HepG2 (cell line): Measurements from ENCODE around the gene PDPK1. TPM values are rescaled to one million over a fixed set of nuclear protein-coding genes. Genes with fewer than 3 reads are reported as not detected.
A peak's percentile ranks its signal among the peaks of the same experiment; 100 is the strongest.

Source experiments
- AKAP8 ChIP-seq: sonication (generic); formaldehyde crosslinking; IDR thresholded peaks from 2 replicates; pipeline ENCODE4 v1.5.1; 2020; ENCODE audit warnings: mild to moderate bottlenecking, missing genetic modification reagents
- ATAD3A ChIP-seq: sonication (generic); formaldehyde crosslinking; IDR thresholded peaks from 2 replicates; pipeline ENCODE4 v1.4.0; 2020; ENCODE audit warnings: missing genetic modification reagents
- CAMTA2 ChIP-seq: sonication (generic); formaldehyde crosslinking; IDR thresholded peaks from 2 replicates; pipeline ENCODE4 v1.4.0; 2020; ENCODE audit warnings: mild to moderate bottlenecking, missing genetic modification reagents, borderline replicate concordance
- CBFB ChIP-seq: sonication (generic); formaldehyde crosslinking; IDR thresholded peaks from 2 replicates; pipeline ENCODE4 v1.4.0; 2020; ENCODE audit warnings: missing genetic modification reagents
- CENPX ChIP-seq: sonication (generic); formaldehyde crosslinking; IDR thresholded peaks from 2 replicates; pipeline ENCODE4 v1.9.0; 2021; ENCODE audit warnings: mild to moderate bottlenecking, missing genetic modification reagents, moderate library complexity
- MEIS2 ChIP-seq: sonication (generic); formaldehyde crosslinking; IDR thresholded peaks from 2 replicates; pipeline ENCODE4 v1.9.0; 2021; ENCODE audit warnings: mild to moderate bottlenecking, missing genetic modification reagents
- NR1H2 ChIP-seq: sonication (generic); formaldehyde crosslinking; IDR thresholded peaks from 2 replicates; pipeline ENCODE4 v1.8.1; 2022; ENCODE audit warnings: low read depth, missing genetic modification reagents, borderline replicate concordance
- PITX1 ChIP-seq: sonication (generic); formaldehyde crosslinking; IDR thresholded peaks from 2 replicates; pipeline ENCODE4 v1.5.1; 2020; ENCODE audit warnings: mild to moderate bottlenecking, missing genetic modification reagents
- RARA ChIP-seq: IDR thresholded peaks from 2 replicates; pipeline ENCODE4 v1.6.1; 2016; ENCODE audit warnings: missing genetic modification reagents, missing compliant biosample characterization
- SMYD3 ChIP-seq: sonication (generic); formaldehyde crosslinking; IDR thresholded peaks from 2 replicates; pipeline ENCODE4 v1.8.1; 2023; ENCODE audit warnings: mild to moderate bottlenecking, missing genetic modification reagents
- TOE1 ChIP-seq: sonication (generic); formaldehyde crosslinking; IDR thresholded peaks from 2 replicates; pipeline ENCODE4 v1.4.0; 2020; ENCODE audit warnings: mild to moderate bottlenecking, missing genetic modification reagents
- ZKSCAN1 ChIP-seq: fragments of 150-350 bp; IDR thresholded peaks from 2 replicates; pipeline ENCODE4 v1.6.1; 2014; ENCODE audit warnings: low read length
- ZNF224 ChIP-seq: sonication (generic); formaldehyde crosslinking; IDR thresholded peaks from 2 replicates; pipeline ENCODE4 v1.5.0; 2020; ENCODE audit warnings: mild to moderate bottlenecking, missing genetic modification reagents
- ZNF709 ChIP-seq: sonication (generic); formaldehyde crosslinking; IDR thresholded peaks from 2 replicates; pipeline ENCODE4 v1.5.0; 2020; ENCODE audit warnings: mild to moderate bottlenecking, missing genetic modification reagents
- ZNF772 ChIP-seq: sonication (generic); formaldehyde crosslinking; IDR thresholded peaks from 2 replicates; pipeline ENCODE4 v1.5.0; 2020; ENCODE audit warnings: mild to moderate bottlenecking, missing genetic modification reagents
- ZNF773 ChIP-seq: sonication (generic); formaldehyde crosslinking; IDR thresholded peaks from 2 replicates; pipeline ENCODE4 v1.4.0; 2020; ENCODE audit warnings: missing genetic modification reagents, borderline replicate concordance
- polyA plus RNA-seq, 8 experiments: library from polyadenylated mRNA; depleted of rRNA in 3 of 8; stranded (reverse) in 7 of 8; unstranded in 1 of 8; fragments of >200 nt; fragmentation: Illumina TruSeq in 4 of 8; extraction: Trizol in 4 of 8; gene quantifications; 2 replicates each; pipeline versions ENCODE4 v1.2.1 to v1.2.3, GENCODE V29; 2011 to 2016; ENCODE audit warnings: low read depth in 4 of 8, missing spikeins in 1 of 8, mixed read lengths in 1 of 8; ENCODE audit not compliant: insufficient read depth in 1 of 8
- total RNA-seq, 5 experiments: library from RNA; depleted of rRNA; stranded (reverse); fragments of >200 nt; fragmentation: Illumina TruSeq; extraction: Trizol; gene quantifications; 2 replicates each; pipeline ENCODE4 v1.2.3, GENCODE V29; 2016; ENCODE audit warnings: low read depth in 1 of 5
- TF ChIP-seq, protein P1 (sequence below): IDR thresholded peaks from 2 replicates; pipeline ENCODE4 v1.6.1; 2016; ENCODE audit warnings: missing compliant biosample characterization, missing genetic modification reagents, borderline replicate concordance
- TF ChIP-seq, protein P2 (sequence below): IDR thresholded peaks from 2 replicates; pipeline ENCODE4 v1.6.1; 2016; ENCODE audit warnings: missing genetic modification reagents, missing compliant biosample characterization
- TF ChIP-seq, protein P3 (sequence below): sonication (generic); formaldehyde crosslinking; IDR thresholded peaks from 2 replicates; pipeline ENCODE4 v1.9.0; 2021; ENCODE audit warnings: missing genetic modification reagents, borderline replicate concordance
- TF ChIP-seq, protein P4 (sequence below): IDR thresholded peaks from 2 replicates; pipeline ENCODE4 v1.6.1; 2012; ENCODE audit warnings: inconsistent platforms
- TF ChIP-seq, protein P5 (sequence below): sonication (generic); formaldehyde crosslinking; IDR thresholded peaks from 2 replicates; pipeline ENCODE4 v1.4.0; 2020; ENCODE audit warnings: mild to moderate bottlenecking, missing genetic modification reagents
- TF ChIP-seq, protein P6 (sequence below): sonication (generic); formaldehyde crosslinking; IDR thresholded peaks from 2 replicates; pipeline ENCODE4 v1.8.0; 2022; ENCODE audit warnings: mild to moderate bottlenecking, missing genetic modification reagents, borderline replicate concordance

PDPK1 gene
- total and polyA plus RNA-seq, 2 of the 13 experiments (the other 11 are each of a cell fraction or from before 2014, with no cell fraction given) = 59.6 to 129 TPM

DNA sequence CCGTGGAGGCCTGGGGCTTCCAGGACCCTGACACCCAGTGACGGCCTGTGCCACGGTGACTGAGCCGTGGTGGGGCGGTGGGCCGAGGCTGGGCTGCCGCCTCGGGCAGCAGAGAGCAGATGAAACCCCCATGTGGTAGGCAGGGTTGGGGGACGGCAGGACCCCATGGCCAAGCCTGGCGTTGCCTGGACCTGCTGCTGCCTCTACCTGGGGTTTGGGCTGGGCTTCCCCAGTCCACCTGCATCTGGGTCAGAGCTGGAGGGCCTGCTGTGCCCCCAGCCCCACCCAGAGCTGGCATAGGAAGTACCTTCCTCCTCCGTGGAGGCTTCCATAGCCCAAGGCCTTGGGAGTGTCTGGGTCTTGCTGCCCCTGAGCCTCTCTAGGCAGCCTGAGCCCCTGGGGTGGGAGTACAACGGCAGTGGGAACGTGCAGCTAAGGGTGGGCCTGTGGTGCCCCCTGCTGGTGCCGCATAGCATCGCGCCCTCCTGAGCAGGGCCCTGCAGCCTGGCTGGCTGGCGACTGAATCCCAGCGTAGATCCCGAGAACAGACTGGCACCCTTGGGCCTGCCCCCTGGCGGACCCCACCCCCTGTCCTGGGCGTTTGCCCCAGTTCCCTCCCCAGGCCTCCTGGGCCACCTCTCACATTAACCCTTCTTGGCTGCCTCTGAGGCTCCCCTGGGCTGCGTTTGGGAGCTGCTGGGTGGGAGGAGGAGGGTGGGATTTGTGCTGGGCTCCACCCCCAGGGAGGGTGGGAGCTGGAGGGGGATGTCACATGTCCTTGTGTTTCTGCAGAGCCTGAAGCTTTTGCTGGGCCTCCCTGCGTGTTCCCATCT, 36.7 kb upstream of the PDPK1 start (continued):
- TF ChIP-seq, protein P1, sequence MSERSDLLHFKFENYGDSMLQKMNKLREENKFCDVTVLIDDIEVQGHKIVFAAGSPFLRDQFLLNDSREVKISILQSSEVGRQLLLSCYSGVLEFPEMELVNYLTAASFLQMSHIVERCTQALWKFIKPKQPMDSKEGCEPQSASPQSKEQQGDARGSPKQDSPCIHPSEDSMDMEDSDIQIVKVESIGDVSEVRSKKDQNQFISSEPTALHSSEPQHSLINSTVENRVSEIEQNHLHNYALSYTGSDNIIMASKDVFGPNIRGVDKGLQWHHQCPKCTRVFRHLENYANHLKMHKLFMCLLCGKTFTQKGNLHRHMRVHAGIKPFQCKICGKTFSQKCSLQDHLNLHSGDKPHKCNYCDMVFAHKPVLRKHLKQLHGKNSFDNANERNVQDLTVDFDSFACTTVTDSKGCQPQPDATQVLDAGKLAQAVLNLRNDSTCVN (CRISPR knock-in tag) = no peak
- TF ChIP-seq CBFB = no peak
- peak; percentile 44; the same call in 1 of the 2 replicates for TF ChIP-seq AKAP8
- no peak for TF ChIP-seq MEIS2 (CRISPR knock-in tag)
- TF ChIP-seq, protein P2, sequence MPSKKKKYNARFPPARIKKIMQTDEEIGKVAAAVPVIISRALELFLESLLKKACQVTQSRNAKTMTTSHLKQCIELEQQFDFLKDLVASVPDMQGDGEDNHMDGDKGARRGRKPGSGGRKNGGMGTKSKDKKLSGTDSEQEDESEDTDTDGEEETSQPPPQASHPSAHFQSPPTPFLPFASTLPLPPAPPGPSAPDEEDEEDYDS (CRISPR knock-in tag) = no peak
- 0 out of 2 replicates have a peak, but pooled peaks have one; percentile 56 for TF ChIP-seq PITX1 (CRISPR knock-in tag)
- TF ChIP-seq ZNF224 (CRISPR knock-in tag) = no peak
- TF ChIP-seq RARA = 0 out of 2 replicates have a peak, but pooled peaks have one; percentile 6
- TF ChIP-seq TOE1 (CRISPR knock-in tag) = no peak
- TF ChIP-seq, protein P3, sequence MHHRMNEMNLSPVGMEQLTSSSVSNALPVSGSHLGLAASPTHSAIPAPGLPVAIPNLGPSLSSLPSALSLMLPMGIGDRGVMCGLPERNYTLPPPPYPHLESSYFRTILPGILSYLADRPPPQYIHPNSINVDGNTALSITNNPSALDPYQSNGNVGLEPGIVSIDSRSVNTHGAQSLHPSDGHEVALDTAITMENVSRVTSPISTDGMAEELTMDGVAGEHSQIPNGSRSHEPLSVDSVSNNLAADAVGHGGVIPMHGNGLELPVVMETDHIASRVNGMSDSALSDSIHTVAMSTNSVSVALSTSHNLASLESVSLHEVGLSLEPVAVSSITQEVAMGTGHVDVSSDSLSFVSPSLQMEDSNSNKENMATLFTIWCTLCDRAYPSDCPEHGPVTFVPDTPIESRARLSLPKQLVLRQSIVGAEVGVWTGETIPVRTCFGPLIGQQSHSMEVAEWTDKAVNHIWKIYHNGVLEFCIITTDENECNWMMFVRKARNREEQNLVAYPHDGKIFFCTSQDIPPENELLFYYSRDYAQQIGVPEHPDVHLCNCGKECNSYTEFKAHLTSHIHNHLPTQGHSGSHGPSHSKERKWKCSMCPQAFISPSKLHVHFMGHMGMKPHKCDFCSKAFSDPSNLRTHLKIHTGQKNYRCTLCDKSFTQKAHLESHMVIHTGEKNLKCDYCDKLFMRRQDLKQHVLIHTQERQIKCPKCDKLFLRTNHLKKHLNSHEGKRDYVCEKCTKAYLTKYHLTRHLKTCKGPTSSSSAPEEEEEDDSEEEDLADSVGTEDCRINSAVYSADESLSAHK (CRISPR knock-in tag) = no peak
- TF ChIP-seq, protein P4, sequence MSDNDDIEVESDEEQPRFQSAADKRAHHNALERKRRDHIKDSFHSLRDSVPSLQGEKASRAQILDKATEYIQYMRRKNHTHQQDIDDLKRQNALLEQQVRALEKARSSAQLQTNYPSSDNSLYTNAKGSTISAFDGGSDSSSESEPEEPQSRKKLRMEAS = 0 out of 2 replicates have a peak, but pooled peaks have one; percentile 4
- no peak for TF ChIP-seq ATAD3A
- TF ChIP-seq ZNF709 (CRISPR knock-in tag) = no peak
- TF ChIP-seq, protein P5, sequence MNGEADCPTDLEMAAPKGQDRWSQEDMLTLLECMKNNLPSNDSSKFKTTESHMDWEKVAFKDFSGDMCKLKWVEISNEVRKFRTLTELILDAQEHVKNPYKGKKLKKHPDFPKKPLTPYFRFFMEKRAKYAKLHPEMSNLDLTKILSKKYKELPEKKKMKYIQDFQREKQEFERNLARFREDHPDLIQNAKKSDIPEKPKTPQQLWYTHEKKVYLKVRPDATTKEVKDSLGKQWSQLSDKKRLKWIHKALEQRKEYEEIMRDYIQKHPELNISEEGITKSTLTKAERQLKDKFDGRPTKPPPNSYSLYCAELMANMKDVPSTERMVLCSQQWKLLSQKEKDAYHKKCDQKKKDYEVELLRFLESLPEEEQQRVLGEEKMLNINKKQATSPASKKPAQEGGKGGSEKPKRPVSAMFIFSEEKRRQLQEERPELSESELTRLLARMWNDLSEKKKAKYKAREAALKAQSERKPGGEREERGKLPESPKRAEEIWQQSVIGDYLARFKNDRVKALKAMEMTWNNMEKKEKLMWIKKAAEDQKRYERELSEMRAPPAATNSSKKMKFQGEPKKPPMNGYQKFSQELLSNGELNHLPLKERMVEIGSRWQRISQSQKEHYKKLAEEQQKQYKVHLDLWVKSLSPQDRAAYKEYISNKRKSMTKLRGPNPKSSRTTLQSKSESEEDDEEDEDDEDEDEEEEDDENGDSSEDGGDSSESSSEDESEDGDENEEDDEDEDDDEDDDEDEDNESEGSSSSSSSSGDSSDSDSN (CRISPR knock-in tag) = no peak; the same call in 1 of the 2 replicates
- TF ChIP-seq SMYD3 = no peak
- TF ChIP-seq, protein P6, sequence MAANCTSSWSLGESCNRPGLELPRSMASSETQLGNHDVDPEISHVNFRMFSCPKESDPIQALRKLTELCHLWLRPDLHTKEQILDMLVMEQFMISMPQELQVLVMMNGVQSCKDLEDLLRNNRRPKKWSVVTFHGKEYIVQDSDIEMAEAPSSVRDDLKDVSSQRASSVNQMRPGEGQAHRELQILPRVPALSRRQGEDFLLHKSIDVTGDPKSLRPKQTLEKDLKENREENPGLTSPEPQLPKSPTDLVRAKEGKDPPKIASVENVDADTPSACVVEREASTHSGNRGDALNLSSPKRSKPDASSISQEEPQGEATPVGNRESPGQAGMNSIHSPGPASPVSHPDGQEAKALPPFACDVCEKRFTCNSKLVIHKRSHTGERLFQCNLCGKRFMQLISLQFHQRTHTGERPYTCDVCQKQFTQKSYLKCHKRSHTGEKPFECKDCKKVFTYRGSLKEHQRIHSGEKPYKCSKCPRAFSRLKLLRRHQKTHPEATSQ = no peak
- no peak for TF ChIP-seq ZNF772 (CRISPR knock-in tag)
- no peak for TF ChIP-seq CENPX (CRISPR knock-in tag)
- TF ChIP-seq ZNF773 (CRISPR knock-in tag) = no peak
- TF ChIP-seq NR1H2 (CRISPR knock-in tag) = no peak
- TF ChIP-seq ZKSCAN1 = no peak
- no peak for TF ChIP-seq CAMTA2 (CRISPR knock-in tag)
